Frontal cortex (tissue), 4 donors: ENCODE data around the gene ARFRP1. TPM values are rescaled to one million over a fixed set of nuclear protein-coding genes. Genes with fewer than 3 reads are reported as not detected.

Source experiments
- DNase-seq, 2 donors: peaks; one replicate each; pipeline ENCODE4 v3.0.0; 2012; ENCODE audit warnings: low spot score in 2 of 2
- FAIRE-seq: peaks from 2 replicates; lab custom pipeline; 2012; peaks lifted over from hg19 to GRCh38; lab: Jason Lieb, UNC
- total RNA-seq: library from RNA; depleted of rRNA; stranded (reverse); fragments of >200 nt; gene quantifications from one replicate; pipeline ENCODE4 v1.2.3, GENCODE V29; 2014
- donor health status: control.
- donor health status: control.
- donor health status: control.

ARFRP1 gene
- total RNA-seq, 1 donor from 2014 or later: 18.3 TPM

- FAIRE-seq (no peak), DNase-seq (peak in 1 of 2 donors; percentile 12)
Observed at GRCh38 chr20:63705232-63706026, 2.3 kb downstream of the ARFRP1 start.

- FAIRE-seq: no peak
- DNase-seq: no peak
Observed at GRCh38 chr20:63704749-63705117, 3.0 kb downstream of the ARFRP1 start.

GRCh38 chr20:63703976-63704748, 3.6 kb downstream of the ARFRP1 start:
- DNase-seq (no peak), FAIRE-seq (no peak)

- FAIRE-seq (no peak), DNase-seq (no peak)
Observed at GRCh38 chr20:63703471-63703975, 4.3 kb downstream of the ARFRP1 start.

- FAIRE-seq (no peak), DNase-seq (peak in 1 of 2 donors; percentile 6)
Observed at GRCh38 chr20:63702751-63703470, 4.9 kb downstream of the ARFRP1 start.

- no peak for DNase-seq
- no peak for FAIRE-seq
Observed at GRCh38 chr20:63702036-63702665, 5.6 kb downstream of the ARFRP1 start.

GRCh38 chr20:63701329-63702035, 6.3 kb downstream of the ARFRP1 start:
- no peak for FAIRE-seq

GRCh38 chr20:63701051-63701328, 6.8 kb downstream of the ARFRP1 start:
- FAIRE-seq: no peak
- no peak for DNase-seq

More at GRCh38 chr20:63701329-63702035, 6.3 kb downstream of the ARFRP1 start:
- peak; percentile 12 to 13 for DNase-seq

- no peak for FAIRE-seq
- peak; percentile 14 to 18 for DNase-seq
Observed at GRCh38 chr20:63700199-63701050, 7.4 kb downstream of the ARFRP1 start.

- FAIRE-seq: no peak
Observed at GRCh38 chr20:63699466-63700198, 8.1 kb downstream of the ARFRP1 start.

GRCh38 chr20:63698739-63699465, 8.9 kb downstream of the ARFRP1 start:
- no peak for FAIRE-seq
- no peak for DNase-seq

More at GRCh38 chr20:63699466-63700198, 8.1 kb downstream of the ARFRP1 start:
- DNase-seq: no peak

GRCh38 chr20:63697868-63698545, 9.8 kb downstream of the ARFRP1 start:
- DNase-seq (peak in 1 of 2 donors; percentile 34), FAIRE-seq (no peak)

GRCh38 chr20:63697357-63697867, 10.4 kb downstream of the ARFRP1 start:
- no peak for DNase-seq
- FAIRE-seq: no peak

- DNase-seq: peak in 1 of 2 donors; percentile 35
- FAIRE-seq: no peak
Observed at GRCh38 chr20:63696628-63697356, 11.0 kb downstream of the ARFRP1 start, which contains the start of gene TNFRSF6B. Gene TNFRSF6B (plus strand): TSS chr20:63696652. CDS start chr20:63696768, 116 bp downstream.

GRCh38 chr20:63696306-63696627, 11.5 kb downstream of the ARFRP1 start:
- FAIRE-seq (no peak), DNase-seq (peak in 1 of 2 donors; percentile 49)
